Measurements from ENCODE around the gene PAWR. TPM values are rescaled to one million over a fixed set of nuclear protein-coding genes. Genes with fewer than 3 reads are reported as not detected.

PAWR gene
- total and polyA plus RNA-seq, 2 of the 13 experiments (the other 11 are each of a cell fraction or from before 2014, with no cell fraction given), result 29.1 to 36.1 TPM

- TF ChIP-seq TFE3 (CRISPR knock-in tag; IDR thresholded peaks at IDR 0.05), result no peak
- TF ChIP-seq TBX2 (CRISPR knock-in tag; IDR thresholded peaks at IDR 0.05; ENCODE audit: borderline replicate concordance), result 0 out of 2 replicates have a peak, but pooled peaks have one; percentile 11
- no peak for TF ChIP-seq ZNF17 (CRISPR knock-in tag; IDR thresholded peaks at IDR 0.05)
- no peak for TF ChIP-seq IRF1 (CRISPR knock-in tag; IDR thresholded peaks at IDR 0.05; ENCODE audit: low read depth)
- no peak for TF ChIP-seq FOXA1 (IDR thresholded peaks at IDR 0.05)
- TF ChIP-seq FOXA1 (CRISPR knock-in tag; IDR thresholded peaks at IDR 0.05), result no peak
- TF ChIP-seq REST (IDR thresholded peaks at IDR 0.05; ENCODE audit: borderline replicate concordance in 1 of 2, low read depth in 1 of 2, low read length in 2 of 2), result 0 out of 4 replicates have a peak, but pooled peaks of 1 of the 2 experiments have one; percentile 8
- TF ChIP-seq ZNF253 (CRISPR knock-in tag; IDR thresholded peaks at IDR 0.05; ENCODE audit: borderline replicate concordance), result no peak
- no peak for TF ChIP-seq KDM4B (CRISPR knock-in tag; IDR thresholded peaks at IDR 0.05)
- TF ChIP-seq ARNTL (CRISPR knock-in tag; IDR thresholded peaks at IDR 0.05), result peak; percentile 36; the same call in 1 of the 2 replicates
- 0 out of 2 replicates have a peak, but pooled peaks have one; percentile 14 for TF ChIP-seq ZNF121 (CRISPR knock-in tag; IDR thresholded peaks at IDR 0.05)
- no peak for TF ChIP-seq ZNF883 (CRISPR knock-in tag; IDR thresholded peaks at IDR 0.05; ENCODE audit: not compliant biosample characterization)
- no peak for TF ChIP-seq ZBTB14 (CRISPR knock-in tag; IDR thresholded peaks at IDR 0.05)
- peak; percentile 95 for TF ChIP-seq ATF3 (CRISPR knock-in tag; IDR thresholded peaks at IDR 0.05)
- peak; percentile 20; the same call in 1 of the 2 replicates for TF ChIP-seq ARID3A (IDR thresholded peaks at IDR 0.05; ENCODE audit: low read depth, low read length)
- TF ChIP-seq SNAI1 (CRISPR knock-in tag; IDR thresholded peaks at IDR 0.05; ENCODE audit: borderline replicate concordance), result no peak
- 0 out of 2 replicates have a peak, but pooled peaks have one; percentile 13 for TF ChIP-seq ZNF878 (CRISPR knock-in tag; IDR thresholded peaks at IDR 0.05)
- 0 out of 2 replicates have a peak, but pooled peaks have one; percentile 11 for TF ChIP-seq SATB2 (CRISPR knock-in tag; IDR thresholded peaks at IDR 0.05)
- TF ChIP-seq HNF4A (CRISPR knock-in tag; IDR thresholded peaks at IDR 0.05), result peak; percentile 11; the same call in 1 of the 2 replicates
- no peak for TF ChIP-seq AGO2 (optimal IDR thresholded peaks at IDR 0.05; ENCODE audit: low read depth, low read length)
Measured at GRCh38 chr12:79547044-79547734, 143.6 kb downstream of the PAWR start (continued).
